SK-N-SH (cell line): ENCODE measurements around the gene MYH3.

Experiments used
- CTCF ChIP-seq: fragments of 200-600 bp; sonication (generic); IDR thresholded peaks from 2 replicates; pipeline ENCODE4 v1.6.1; 2017; ENCODE audit warnings: antibody characterized with exemption, mild to moderate bottlenecking, moderate library complexity
- ELF1 ChIP-seq: IDR thresholded peaks from 2 replicates; pipeline ENCODE4 v1.4.0; 2012
- GABPA ChIP-seq: IDR thresholded peaks from 2 replicates; pipeline ENCODE4 v1.4.0; 2012; ENCODE audit warnings: low read depth, mild to moderate bottlenecking
- IRF3 ChIP-seq: fragments of 150-350 bp; IDR thresholded peaks from 2 replicates; pipeline ENCODE4 v1.6.1; 2016; ENCODE audit warnings: mild to moderate bottlenecking, low read depth, low read length
- POLR2AphosphoS5 ChIP-seq: IDR thresholded peaks from 2 replicates; pipeline ENCODE4 v1.6.1; 2012; ENCODE audit warnings: low read depth, low read length
- RAD21 ChIP-seq: IDR thresholded peaks from 2 replicates; pipeline ENCODE4 v1.6.1; 2012; ENCODE audit warnings: mild to moderate bottlenecking, low read length
- SMC3 ChIP-seq: IDR thresholded peaks from 2 replicates; pipeline ENCODE4 v1.6.1; 2012; ENCODE audit warnings: low read depth, low read length, improper control_type of control experiment
- TAF1 ChIP-seq: IDR thresholded peaks from 2 replicates; pipeline ENCODE4 v1.6.1; 2012; ENCODE audit warnings: low read depth, mild to moderate bottlenecking, low read length, moderate library complexity, borderline replicate concordance
- USF1 ChIP-seq: IDR thresholded peaks from 2 replicates; pipeline ENCODE4 v1.4.0; 2012; ENCODE audit warnings: low read depth, borderline replicate concordance

GRCh38 chr17:10638151-10638550, 19.0 kb downstream of the MYH3 start:
- TF ChIP-seq CTCF (no peak), RAD21 (no peak), GABPA (no peak), IRF3 (no peak), POLR2AphosphoS5 (no peak), ELF1 (no peak), USF1 (no peak), TAF1 (no peak), SMC3 (no peak)
